AG04449 (cell line): Measurements from ENCODE around the gene BCAT1.
"Not testable (repeated sequence)": the region's sequence is repeated elsewhere in the genome, so short reads cannot be mapped to it uniquely, and the experiment has no call there.

Source experiments
- CTCF ChIA-PET: fragments of 350-600 bp; formaldehyde crosslinking; extraction: SDS; loops from one replicate; lab custom pipeline; 2021; ENCODE audit warnings: antibody characterized with exemption; lab: Yijun Ruan, JAX
- POLR2A ChIA-PET: fragments of 400-600, 350-600 bp; formaldehyde crosslinking; extraction: SDS; loops from one replicate; lab custom pipeline; 2020; ENCODE audit warnings: antibody characterized with exemption, inconsistent platforms; lab: Yijun Ruan, JAX
- DNase-seq: peaks from one replicate; pipeline ENCODE4 v3.0.0-alpha.2; 2010; ENCODE audit warnings: low read depth, low spot score
- H3K4me3 ChIP-seq: 2 replicates; pipeline ENCODE4 v1.5.1; 2011; ENCODE audit warnings: low read depth, mild to moderate bottlenecking, control low read depth, low read length
- TF ChIP-seq, protein P1 (sequence below): IDR thresholded peaks from one replicate; pipeline ENCODE4 v1.5.1; 2011; ENCODE audit warnings: mild to moderate bottlenecking, moderate library complexity, low read length, control low read depth, inconsistent platforms; ENCODE audit not compliant: insufficient read depth; ENCODE audit errors: missing control alignments

Gene BCAT1

DNA sequence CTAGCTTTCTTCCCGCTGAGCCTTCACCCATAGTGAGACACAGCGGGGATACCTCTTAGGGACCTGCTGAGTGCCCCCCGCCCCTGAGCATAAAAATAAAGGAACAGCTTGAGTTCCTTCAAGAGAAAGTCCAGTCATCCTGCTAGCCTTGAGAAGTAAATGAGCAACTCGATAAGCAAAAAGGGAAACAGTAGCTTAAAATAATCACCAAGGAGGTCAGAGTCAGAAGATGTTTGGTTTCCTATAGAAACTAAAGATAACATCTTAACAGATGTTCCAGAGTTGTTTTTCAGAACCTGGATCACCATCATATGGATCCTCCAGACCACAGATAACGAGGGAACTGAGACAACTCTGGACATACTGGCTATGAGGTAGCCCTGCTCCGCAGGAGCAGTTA, 94.0 kb downstream of the BCAT1 start:
- POLR2A ChIA-PET = interaction anchor here (1.9 kb wide), 1 partner anchor 92 kb away, joined by 9 read pairs; no protein-coding TSS in a partner anchor
- no peak for DNase-seq
- CTCF ChIA-PET = interaction anchor here (1.0 to 5.6 kb wide), 2 partner anchors 8 to 16 kb away, joined by 3 to 25 read pairs; no protein-coding TSS in a partner anchor

DNA sequence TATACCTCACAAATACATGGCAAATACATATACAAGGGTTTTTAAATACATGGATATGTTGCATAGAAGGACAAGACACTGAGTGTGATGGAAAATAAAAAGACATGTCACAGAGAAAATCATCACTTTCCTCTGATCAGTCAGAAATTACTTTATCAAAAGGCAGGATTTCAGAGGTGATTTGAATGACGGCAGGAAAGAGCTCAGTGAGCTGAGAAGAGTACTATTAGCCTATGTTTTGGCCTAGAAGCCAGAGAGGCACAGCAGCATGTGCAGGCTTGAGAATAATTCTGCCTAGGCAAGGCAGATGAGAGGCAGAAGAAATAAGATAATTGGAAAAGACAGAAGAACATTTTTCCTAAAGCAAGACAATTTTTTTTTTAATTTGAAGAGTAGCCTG, 94.9 kb downstream of the BCAT1 start:
- CTCF ChIA-PET = interaction anchor here (1.0 to 5.6 kb wide), 6 partner anchors 7 to 299 kb away, joined by 3 to 25 read pairs (median 4); no protein-coding TSS in a partner anchor
- TF ChIP-seq, protein P1, sequence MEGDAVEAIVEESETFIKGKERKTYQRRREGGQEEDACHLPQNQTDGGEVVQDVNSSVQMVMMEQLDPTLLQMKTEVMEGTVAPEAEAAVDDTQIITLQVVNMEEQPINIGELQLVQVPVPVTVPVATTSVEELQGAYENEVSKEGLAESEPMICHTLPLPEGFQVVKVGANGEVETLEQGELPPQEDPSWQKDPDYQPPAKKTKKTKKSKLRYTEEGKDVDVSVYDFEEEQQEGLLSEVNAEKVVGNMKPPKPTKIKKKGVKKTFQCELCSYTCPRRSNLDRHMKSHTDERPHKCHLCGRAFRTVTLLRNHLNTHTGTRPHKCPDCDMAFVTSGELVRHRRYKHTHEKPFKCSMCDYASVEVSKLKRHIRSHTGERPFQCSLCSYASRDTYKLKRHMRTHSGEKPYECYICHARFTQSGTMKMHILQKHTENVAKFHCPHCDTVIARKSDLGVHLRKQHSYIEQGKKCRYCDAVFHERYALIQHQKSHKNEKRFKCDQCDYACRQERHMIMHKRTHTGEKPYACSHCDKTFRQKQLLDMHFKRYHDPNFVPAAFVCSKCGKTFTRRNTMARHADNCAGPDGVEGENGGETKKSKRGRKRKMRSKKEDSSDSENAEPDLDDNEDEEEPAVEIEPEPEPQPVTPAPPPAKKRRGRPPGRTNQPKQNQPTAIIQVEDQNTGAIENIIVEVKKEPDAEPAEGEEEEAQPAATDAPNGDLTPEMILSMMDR = no peak

More for the DNA sequence above, 94.0 kb downstream of the BCAT1 start:
- H3K4me3 ChIP-seq = no peak overlapping the region
- TF ChIP-seq, protein P1 = no peak

DNA sequence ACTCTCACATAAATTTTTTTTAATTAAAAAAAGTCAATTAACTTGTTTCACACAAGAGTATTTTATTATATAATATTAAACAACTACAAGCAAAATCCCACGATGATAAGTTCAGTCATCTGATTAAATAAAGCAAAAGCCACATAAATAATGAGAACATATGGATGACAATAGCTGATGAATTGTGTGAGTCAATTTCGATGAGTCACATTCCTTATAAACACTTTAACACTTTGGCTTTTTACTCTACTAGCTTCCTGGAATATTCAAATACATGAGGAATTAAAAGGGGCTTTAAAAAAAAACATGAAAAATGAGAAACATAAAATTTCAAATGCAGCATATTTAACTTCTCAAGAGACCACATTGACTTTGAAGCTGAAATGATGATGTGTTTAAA, 95.3 kb downstream of the BCAT1 start:
- CTCF ChIA-PET = interaction anchor here (1.0 to 5.6 kb wide), 8 partner anchors 8 to 300 kb away, joined by 3 to 25 read pairs (median 4); no protein-coding TSS in a partner anchor
- POLR2A ChIA-PET = interaction anchor here (1.9 kb wide), 1 partner anchor 93 kb away, joined by 9 read pairs; no protein-coding TSS in a partner anchor
- TF ChIP-seq, protein P1 = no peak
- no peak overlapping the region for H3K4me3 ChIP-seq
- no peak for DNase-seq

More for the DNA sequence above, 94.9 kb downstream of the BCAT1 start:
- POLR2A ChIA-PET = interaction anchor here (1.9 kb wide), 1 partner anchor 93 kb away, joined by 9 read pairs; no protein-coding TSS in a partner anchor
- no peak for DNase-seq
- H3K4me3 ChIP-seq = no peak overlapping the region

DNA sequence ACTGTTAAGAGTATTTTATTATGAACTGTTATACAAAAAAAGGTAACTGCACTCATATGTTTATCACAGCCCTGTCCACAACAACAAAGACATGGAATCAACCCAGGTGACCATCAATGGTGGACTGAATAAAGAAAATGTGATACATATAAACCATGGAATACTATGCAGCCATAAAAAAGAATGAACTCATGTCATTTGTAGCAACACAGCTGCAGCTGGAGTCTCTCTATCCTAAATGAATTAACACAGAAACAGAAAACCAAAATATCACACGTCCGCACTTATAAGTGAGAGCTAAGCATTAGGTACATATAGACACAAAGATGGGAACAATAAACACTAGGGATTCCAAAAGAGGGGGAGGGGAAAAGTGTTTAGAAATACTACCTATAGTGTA, 95.8 kb downstream of the BCAT1 start:
- POLR2A ChIA-PET = interaction anchor here (1.9 kb wide), 1 partner anchor 94 kb away, joined by 9 read pairs; no protein-coding TSS in a partner anchor
- no peak overlapping the region for H3K4me3 ChIP-seq
- DNase-seq = no peak
- CTCF ChIA-PET = interaction anchor here (1.0 to 5.6 kb wide), 8 partner anchors 8 to 300 kb away, joined by 3 to 25 read pairs (median 4); no protein-coding TSS in a partner anchor
- TF ChIP-seq, protein P1 = no peak

DNA sequence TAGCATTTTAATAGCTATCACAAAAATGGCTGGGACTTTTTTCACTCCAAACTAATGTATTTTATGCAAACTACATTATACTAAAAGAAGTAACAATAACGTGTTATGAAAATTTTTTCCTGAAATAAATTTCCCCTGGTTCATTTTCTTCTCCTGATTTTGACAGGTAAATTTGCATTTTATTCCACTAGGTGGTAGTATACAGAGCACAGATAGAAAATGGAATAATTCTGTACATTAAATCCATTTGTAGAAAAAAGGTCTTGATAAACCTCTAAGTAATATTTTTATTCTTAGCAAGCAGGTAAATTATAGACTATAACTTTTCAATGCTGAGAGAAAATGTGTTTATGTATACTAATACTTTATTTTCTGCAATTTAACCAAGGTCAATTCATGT, 96.5 kb downstream of the BCAT1 start:
- CTCF ChIA-PET = interaction anchor here (0.8 to 5.6 kb wide), 6 partner anchors 9 to 279 kb away, joined by 3 to 25 read pairs (median 6); no protein-coding TSS in a partner anchor
- H3K4me3 ChIP-seq = no peak overlapping the region
- DNase-seq = no peak

DNA sequence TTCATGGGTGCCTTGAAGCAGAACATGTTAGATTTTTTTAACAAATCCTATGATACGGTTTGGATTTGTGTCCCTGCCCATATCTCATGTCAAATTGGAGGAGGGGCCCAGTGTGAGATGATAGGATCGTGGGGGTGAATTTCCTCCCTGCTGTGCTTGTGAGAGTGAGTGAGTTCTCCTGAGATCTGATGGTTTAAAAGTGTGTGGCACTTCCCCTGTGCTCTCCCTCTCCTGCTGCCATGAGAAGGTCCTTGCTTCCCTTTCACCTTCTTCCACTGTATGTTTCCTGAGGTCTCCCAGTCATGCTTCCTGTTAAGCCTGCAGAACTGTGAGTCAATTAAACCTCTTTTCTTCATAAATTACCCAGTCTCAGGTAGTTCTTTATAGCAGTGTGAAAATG, 97.0 kb downstream of the BCAT1 start:
- CTCF ChIA-PET = interaction anchor here (0.8 to 5.6 kb wide), 5 partner anchors 10 to 279 kb away, joined by 3 to 25 read pairs (median 9); no protein-coding TSS in a partner anchor
- H3K4me3 ChIP-seq, DNase-seq, POLR2A ChIA-PET: not testable (repeated sequence)

More for the DNA sequence above, 96.5 kb downstream of the BCAT1 start:
- POLR2A ChIA-PET = no interaction called here
- TF ChIP-seq, protein P1 = no peak
